Tibial artery (tissue), 4 donors: ENCODE measurements around the gene IKZF5.

Source experiments
- DNase-seq, 2 donors: peaks; one replicate each; pipeline ENCODE4 v3.0.0-alpha.2; 2019
- H3K27ac ChIP-seq, 2 donors: fragments of 200-600 bp; sonication (generic) in 1 of 2; 1 replicate in 1 of 2; 2 replicates in 1 of 2; pipeline ENCODE4 v1.5.1; 2018 to 2019; ENCODE audit warnings: mild to moderate bottlenecking in 1 of 2
- H3K27me3 ChIP-seq, 2 donors: fragments of 200-600 bp; sonication (generic) in 1 of 2; one replicate each; pipeline versions ENCODE4 v1.5.1 to v1.6.0; 2016 to 2019
- H3K36me3 ChIP-seq, 3 donors: fragments of 200-600 bp; sonication (generic) in 2 of 3; one replicate each; pipeline ENCODE4 v1.5.1; 2016 to 2019; ENCODE audit warnings: mild to moderate bottlenecking in 2 of 3
- H3K4me1 ChIP-seq, 4 donors: fragments of 200-600 bp; sonication (generic) in 2 of 4; 1 replicate in 3 of 4; 2 replicates in 1 of 4; pipeline ENCODE4 v1.5.1; 2016 to 2019
- H3K4me3 ChIP-seq, 2 donors: fragments of 200-600 bp; sonication (generic) in 1 of 2; 1 replicate in 1 of 2; 2 replicates in 1 of 2; pipeline ENCODE4 v1.5.1; 2018 to 2019; ENCODE audit warnings: mild to moderate bottlenecking in 2 of 2
- H3K9me3 ChIP-seq, 3 donors: fragments of 200-600 bp; sonication (generic) in 1 of 3; one replicate each; pipeline ENCODE4 v1.5.1; 2016 to 2019
- CTCF ChIP-seq, 2 experiments: fragments of 200-600 bp in 1 of 2; fragments of 450-650 bp in 1 of 2; IDR thresholded peaks; one replicate each; pipeline ENCODE4 v1.5.1; 2017 to 2019; ENCODE audit warnings: antibody characterized with exemption in 2 of 2, mild to moderate bottlenecking in 1 of 2, moderate library complexity in 1 of 2
- intact Hi-C: fragments of 100-400 bp; cut with DNase I; formaldehyde crosslinking; loops from one replicate; pipeline ENCODE4 v1.15.0; 2023; ENCODE audit warnings: low total_unique reads

IKZF5 gene

GRCh38 chr10:122953902-122954730, 54.5 kb downstream of the IKZF5 start, which contains the start of gene C10orf88:
Gene C10orf88 (minus strand): TSS chr10:122954227. CDS start chr10:122954178, 49 bp downstream.
- Histone ChIP-seq H3K27me3 (no peaks in the 10 kb centered on the region), H3K27ac (peak within 1 kb of the TSS; percentile 76 to 80), H3K4me1 (peaks cover 0 to 27% (median 14%) of the 10 kb centered on the region in 4 donors), H3K9me3 (no peaks in the 10 kb centered on the region), H3K4me3 (peak within 1 kb of the TSS; percentile 74 to 88), H3K36me3 (peaks cover 0 to 4% (median 4%) of the 10 kb centered on the region in 3 donors)
- DNase-seq = peak; percentile 96 to 98
- intact Hi-C loops = loop anchor here (10.0 kb wide), 1 partner anchor 61 kb away; no protein-coding TSS in a partner anchor
- TF ChIP-seq CTCF (IDR thresholded peaks at IDR 0.05) = no peak

- H3K27ac ChIP-seq = no peak overlapping the region
- H3K9me3 ChIP-seq = no peaks in the 10 kb centered on the region
- peaks cover 0 to 21% (median 9%) of the 10 kb centered on the region in 4 donors for H3K4me1 ChIP-seq
- H3K27me3 ChIP-seq = no peaks in the 10 kb centered on the region
- peaks cover 12 to 38% (median 25%) of the 10 kb centered on the region in 3 donors for H3K36me3 ChIP-seq
- TF ChIP-seq CTCF (IDR thresholded peaks at IDR 0.05) = no peak
- intact Hi-C loops = no loop called here
- no peak for DNase-seq
- H3K4me3 ChIP-seq = no peak overlapping the region
Observed at GRCh38 chr10:122949296-122949695, 59.3 kb downstream of the IKZF5 start.
